KMS-11 (cell line): ENCODE results near the gene ZDHHC24.

Source experiments
- H2AFZ ChIP-seq: fragments of 200-600 bp; sonication (generic); 2 replicates; pipeline ENCODE4 v1.6.1; 2016; ENCODE audit warnings: antibody characterized with exemption, mixed run types, low read depth
- H3K27ac ChIP-seq: fragments of 200-600 bp; sonication (generic); 2 replicates; pipeline ENCODE4 v1.6.1; 2016; ENCODE audit warnings: mild to moderate bottlenecking, mixed run types
- H3K27me3 ChIP-seq: fragments of 200-600 bp; sonication (generic); 2 replicates; pipeline ENCODE4 v1.6.1; 2017; ENCODE audit warnings: mild to moderate bottlenecking, low read depth, mixed run types, moderate library complexity; ENCODE audit not compliant: insufficient read depth
- H3K36me3 ChIP-seq: fragments of 200-600 bp; sonication (generic); 2 replicates; pipeline ENCODE4 v1.6.1; 2017; ENCODE audit warnings: mild to moderate bottlenecking, mixed run types; ENCODE audit not compliant: insufficient read depth
- H3K4me1 ChIP-seq: fragments of 200-600 bp; sonication (generic); 2 replicates; pipeline ENCODE4 v1.6.1; 2016; ENCODE audit warnings: mild to moderate bottlenecking, low read depth, mixed run types; ENCODE audit not compliant: poor library complexity, severe bottlenecking
- H3K4me2 ChIP-seq: fragments of 200-600 bp; sonication (generic); 2 replicates; pipeline ENCODE4 v1.7.0; 2016; ENCODE audit warnings: mild to moderate bottlenecking, mixed run types
- H3K4me3 ChIP-seq: fragments of 200-600 bp; sonication (generic); IDR thresholded peaks from 2 replicates; pipeline ENCODE4 v1.6.1; 2017; ENCODE audit warnings: low read depth, low read length, mixed read lengths; ENCODE audit not compliant: insufficient read depth
- H3K79me2 ChIP-seq: fragments of 200-600 bp; sonication (generic); 2 replicates; pipeline ENCODE4 v1.6.1; 2016; ENCODE audit warnings: low read depth, mixed run types; ENCODE audit not compliant: insufficient read depth
- H3K9ac ChIP-seq: fragments of 200-600 bp; sonication (generic); 2 replicates; pipeline ENCODE4 v1.6.1; 2016; ENCODE audit warnings: mild to moderate bottlenecking, mixed run types
- H4K20me1 ChIP-seq: fragments of 200-600 bp; sonication (generic); 2 replicates; pipeline ENCODE4 v1.6.1; 2016; ENCODE audit warnings: mild to moderate bottlenecking, mixed run types; ENCODE audit not compliant: insufficient read depth
- TF ChIP-seq, protein P1 (sequence below): fragments of 200-600 bp; sonication (generic); conservative IDR thresholded peaks from 2 replicates; pipeline ENCODE4 v1.6.1; 2017; ENCODE audit warnings: low read depth, mild to moderate bottlenecking, antibody characterized with exemption, low read length, moderate library complexity, mixed read lengths

Gene ZDHHC24

DNA sequence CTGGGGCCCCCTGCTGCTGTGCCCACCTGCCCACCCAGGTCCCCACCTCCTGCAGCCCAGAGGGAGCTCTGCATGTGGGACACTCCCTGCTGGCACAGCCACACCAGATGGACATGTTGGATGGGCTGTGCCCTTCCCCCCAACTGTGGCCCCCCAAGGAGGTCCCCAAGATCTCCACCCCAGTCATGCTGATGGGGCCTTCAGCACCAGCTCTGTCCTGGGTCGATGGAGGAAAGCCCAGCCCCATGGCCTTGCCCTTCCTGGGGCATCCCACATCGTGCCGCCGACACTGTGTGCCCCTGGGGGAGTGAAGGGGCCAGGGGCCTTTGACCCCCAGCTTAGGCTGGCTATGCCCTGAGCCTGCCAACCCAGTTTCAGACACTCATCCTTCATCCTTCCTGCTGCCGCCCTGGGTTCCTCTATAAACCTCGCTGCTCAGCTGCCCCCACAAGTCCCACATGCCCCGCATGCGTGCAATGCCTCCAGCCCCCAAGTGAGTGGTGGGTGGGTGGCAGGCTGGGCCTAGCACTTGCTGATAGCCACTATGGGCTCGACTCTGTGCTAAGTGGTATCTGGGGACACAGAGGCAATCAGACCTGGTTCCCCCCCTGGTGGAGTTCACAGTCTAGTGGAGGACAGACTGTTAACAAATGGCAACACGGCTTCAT, 69.5 kb downstream of the ZDHHC24 start:
- no peak overlapping the region for H3K4me2 ChIP-seq
- TF ChIP-seq, protein P1, sequence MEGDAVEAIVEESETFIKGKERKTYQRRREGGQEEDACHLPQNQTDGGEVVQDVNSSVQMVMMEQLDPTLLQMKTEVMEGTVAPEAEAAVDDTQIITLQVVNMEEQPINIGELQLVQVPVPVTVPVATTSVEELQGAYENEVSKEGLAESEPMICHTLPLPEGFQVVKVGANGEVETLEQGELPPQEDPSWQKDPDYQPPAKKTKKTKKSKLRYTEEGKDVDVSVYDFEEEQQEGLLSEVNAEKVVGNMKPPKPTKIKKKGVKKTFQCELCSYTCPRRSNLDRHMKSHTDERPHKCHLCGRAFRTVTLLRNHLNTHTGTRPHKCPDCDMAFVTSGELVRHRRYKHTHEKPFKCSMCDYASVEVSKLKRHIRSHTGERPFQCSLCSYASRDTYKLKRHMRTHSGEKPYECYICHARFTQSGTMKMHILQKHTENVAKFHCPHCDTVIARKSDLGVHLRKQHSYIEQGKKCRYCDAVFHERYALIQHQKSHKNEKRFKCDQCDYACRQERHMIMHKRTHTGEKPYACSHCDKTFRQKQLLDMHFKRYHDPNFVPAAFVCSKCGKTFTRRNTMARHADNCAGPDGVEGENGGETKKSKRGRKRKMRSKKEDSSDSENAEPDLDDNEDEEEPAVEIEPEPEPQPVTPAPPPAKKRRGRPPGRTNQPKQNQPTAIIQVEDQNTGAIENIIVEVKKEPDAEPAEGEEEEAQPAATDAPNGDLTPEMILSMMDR: no peak
- no peak overlapping the region for H3K27ac ChIP-seq
- H4K20me1 ChIP-seq: no peaks in the 10 kb centered on the region
- no peak overlapping the region for H3K9ac ChIP-seq
- H2AFZ ChIP-seq: no peak overlapping the region
- H3K4me1 ChIP-seq: peaks cover 13% of the 10 kb centered on the region
- H3K27me3 ChIP-seq: no peaks in the 10 kb centered on the region
- peaks cover 13% of the 10 kb centered on the region; the same call in 1 of the 2 replicates for H3K79me2 ChIP-seq
- no peaks in the 10 kb centered on the region for H3K36me3 ChIP-seq
- H3K4me3 ChIP-seq: no peak overlapping the region

GRCh38 chr11:66475349-66476172, 70.3 kb downstream of the ZDHHC24 start:
- Histone ChIP-seq H3K4me3 (no peak overlapping the region), H2AFZ (no peak overlapping the region), H3K79me2 (peaks cover 8% of the 10 kb centered on the region; the same call in 1 of the 2 replicates), H3K27me3 (no peaks in the 10 kb centered on the region), H3K4me2 (no peak overlapping the region), H3K9ac (no peak overlapping the region), H4K20me1 (no peaks in the 10 kb centered on the region), H3K27ac (no peak overlapping the region), H3K36me3 (no peaks in the 10 kb centered on the region), H3K4me1 (peaks cover 6% of the 10 kb centered on the region)
- TF ChIP-seq, protein P1: no peak

DNA sequence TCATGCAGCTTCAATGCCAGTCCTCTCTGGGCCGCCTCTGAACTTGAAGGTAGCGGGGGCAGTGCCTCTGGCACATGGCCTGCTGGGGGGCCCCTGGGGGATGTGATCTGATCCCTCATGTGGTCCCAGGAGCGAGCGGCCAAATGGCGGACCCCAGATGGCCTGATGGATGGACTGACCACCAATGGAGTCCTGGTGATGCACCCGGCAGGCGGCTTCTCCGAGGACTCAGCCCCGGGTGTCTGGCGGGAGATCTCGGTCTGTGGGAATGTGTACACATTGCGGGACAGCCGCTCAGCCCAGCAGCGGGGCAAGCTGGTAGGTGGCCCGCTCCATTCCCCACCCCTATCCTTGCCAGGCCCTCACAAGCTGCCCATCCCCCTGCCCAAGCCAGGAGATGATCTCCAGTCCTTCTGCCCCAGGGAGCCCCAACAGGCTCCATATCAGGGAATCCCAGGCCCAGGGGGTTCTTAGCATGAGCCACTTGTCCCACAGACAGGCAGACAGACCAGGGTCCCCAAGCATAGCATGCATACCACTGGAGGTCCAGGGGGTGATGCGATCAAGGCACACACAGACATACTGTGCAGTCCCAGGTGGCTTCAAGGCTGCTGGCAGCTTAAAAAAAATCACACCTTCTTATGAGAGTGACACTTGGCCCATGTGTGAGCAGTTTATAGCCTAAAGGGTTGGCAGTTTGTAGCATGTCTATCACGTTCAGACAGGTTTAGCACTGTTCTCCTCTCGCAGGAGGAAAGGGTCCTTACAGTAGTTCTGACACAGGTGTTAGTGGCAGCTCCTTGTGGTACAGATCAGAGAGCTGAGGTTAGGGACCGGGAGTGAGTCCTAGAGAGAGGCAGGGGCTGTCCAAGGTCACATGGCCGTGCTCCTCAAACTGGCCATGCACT, 72.0 kb downstream of the ZDHHC24 start:
- TF ChIP-seq, protein P1: no peak
- no peaks in the 10 kb centered on the region for H3K36me3 ChIP-seq

GRCh38 chr11:66473167-66473566, 72.7 kb downstream of the ZDHHC24 start:
- Histone ChIP-seq H3K79me2 (no peaks in the 10 kb centered on the region), H3K36me3 (no peaks in the 10 kb centered on the region), H3K27me3 (no peaks in the 10 kb centered on the region), H3K4me3 (no peak overlapping the region), H2AFZ (no peak overlapping the region), H3K4me2 (no peak overlapping the region), H3K27ac (no peak overlapping the region), H3K9ac (no peak overlapping the region), H3K4me1 (no peaks in the 10 kb centered on the region), H4K20me1 (no peaks in the 10 kb centered on the region)
- TF ChIP-seq, protein P1: no peak

More for the DNA sequence above, 72.0 kb downstream of the ZDHHC24 start:
- no peak overlapping the region for H2AFZ ChIP-seq
- H3K4me3 ChIP-seq: no peak overlapping the region
- H3K27me3 ChIP-seq: no peaks in the 10 kb centered on the region
- no peak overlapping the region for H3K9ac ChIP-seq
- no peak overlapping the region for H3K27ac ChIP-seq
- no peaks in the 10 kb centered on the region for H3K79me2 ChIP-seq
- H4K20me1 ChIP-seq: no peaks in the 10 kb centered on the region
- no peak overlapping the region for H3K4me2 ChIP-seq
- peaks cover 2% of the 10 kb centered on the region for H3K4me1 ChIP-seq
